Endothelial cell of umbilical vein (primary cell): ENCODE measurements around the gene PLAAT1. TPM values are rescaled to one million over a fixed set of nuclear protein-coding genes. Genes with fewer than 3 reads are reported as not detected.

Experiments used
- BruUV-seq: library from RNA; stranded (reverse); fragments of 400-500 nt; replicated peaks from 2 replicates; lab custom pipeline; 2021; lab: Mats Ljungman, UMichigan
- CTCF ChIA-PET: fragments of 300-600, 350-600 bp; sonication (Branson Sonifier 250); formaldehyde crosslinking; loops from one replicate; lab custom pipeline; 2021; ENCODE audit warnings: antibody characterized with exemption, inconsistent platforms; lab: Charles Lee
- POLR2A ChIA-PET: fragments of 300-600, 350-600 bp; sonication (Branson Sonifier 250); formaldehyde crosslinking; loops from one replicate; lab custom pipeline; 2021; ENCODE audit warnings: antibody characterized with exemption, inconsistent platforms; lab: Charles Lee
- DNase-seq: peaks from one replicate; pipeline ENCODE4 v3.0.0-alpha.2; 2011; ENCODE audit warnings: low read depth, low spot score
- FAIRE-seq: peaks from 2 replicates; lab custom pipeline; 2011; peaks lifted over from hg19 to GRCh38; lab: Jason Lieb, UNC
- H2AFZ ChIP-seq: 2 replicates; pipeline ENCODE4 v1.6.0; 2012; ENCODE audit warnings: low read depth, low read length, control low read depth, inconsistent platforms
- H3K27ac ChIP-seq: 2 replicates; pipeline ENCODE4 v1.5.1; 2011; ENCODE audit warnings: low read depth, mild to moderate bottlenecking, control low read depth, low read length, moderate library complexity; ENCODE audit not compliant: insufficient read depth
- H3K27me3 ChIP-seq, 2 experiments: 2 replicates each; pipeline versions ENCODE4 v1.6.0 to v1.6.1; 2011; ENCODE audit warnings: low read length in 2 of 2, mixed read lengths in 1 of 2; ENCODE audit not compliant: control insufficient read depth in 2 of 2, insufficient read depth in 2 of 2
- H3K36me3 ChIP-seq, 2 experiments: 2 replicates in 1 of 2; 3 replicates in 1 of 2; pipeline ENCODE4 v1.5.1; 2011; ENCODE audit warnings: low read length in 2 of 2, mild to moderate bottlenecking in 1 of 2, moderate library complexity in 1 of 2; ENCODE audit not compliant: control insufficient read depth in 2 of 2, insufficient read depth in 2 of 2; ENCODE audit errors: extremely low read depth in 1 of 2
- H3K4me1 ChIP-seq: 3 replicates; pipeline ENCODE4 v1.5.1; 2011; ENCODE audit warnings: mild to moderate bottlenecking, low read length; ENCODE audit not compliant: control insufficient read depth, insufficient read depth; ENCODE audit errors: extremely low read depth
- H3K4me2 ChIP-seq: 2 replicates; pipeline ENCODE4 v1.6.1; 2011; ENCODE audit warnings: low read length, control low read depth, mixed read lengths; ENCODE audit not compliant: insufficient read depth
- H3K4me3 ChIP-seq, 3 experiments: fragments of 200-600 bp in 1 of 3; sonication (generic), shearing (Covaris generic) in 1 of 3; replicated peaks in 1 of 3; 2 replicates each; pipeline ENCODE4 v1.5.1; 2011 to 2016; ENCODE audit warnings: control low read depth in 3 of 3, low read length in 3 of 3, mild to moderate bottlenecking in 2 of 3, inconsistent platforms in 1 of 3, low read depth in 1 of 3, moderate library complexity in 1 of 3; ENCODE audit not compliant: insufficient read depth in 1 of 3
- H3K79me2 ChIP-seq: 2 replicates; pipeline ENCODE4 v1.6.0; 2012; ENCODE audit warnings: low read length, inconsistent platforms; ENCODE audit not compliant: control insufficient read depth, insufficient read depth
- H3K9ac ChIP-seq: replicated peaks from 2 replicates; pipeline ENCODE3; 2011; ENCODE audit warnings: low read length, control low read depth; ENCODE audit not compliant: insufficient read depth; ENCODE audit errors: extremely low read depth
- H3K9me1 ChIP-seq: replicated peaks from 3 replicates; pipeline ENCODE4 v1.6.0; 2011; ENCODE audit warnings: mild to moderate bottlenecking, low read length; ENCODE audit not compliant: control insufficient read depth, insufficient read depth; ENCODE audit errors: extremely low read depth
- H3K9me3 ChIP-seq: replicated peaks from 2 replicates; pipeline ENCODE4 v1.5.1; 2012; ENCODE audit warnings: low read length, inconsistent platforms; ENCODE audit not compliant: control insufficient read depth, insufficient read depth
- H4K20me1 ChIP-seq: replicated peaks from 2 replicates; pipeline ENCODE3; 2011; ENCODE audit warnings: mild to moderate bottlenecking, low read length; ENCODE audit not compliant: control insufficient read depth, insufficient read depth; ENCODE audit errors: extremely low read depth
- CTCF ChIP-seq, 2 donors: IDR thresholded peaks; 1 replicate in 1 of 2; 2 replicates in 1 of 2; pipeline ENCODE4 v1.5.1; 2011; ENCODE audit warnings: low read length in 2 of 2, mild to moderate bottlenecking in 2 of 2, moderate library complexity in 2 of 2, control low read depth in 1 of 2, inconsistent platforms in 1 of 2, low read depth in 1 of 2; ENCODE audit not compliant: insufficient read depth in 1 of 2; ENCODE audit errors: extremely low read depth in 1 of 2
- EZH2 ChIP-seq: IDR thresholded peaks from 2 replicates; pipeline ENCODE4 v1.6.1; 2012; ENCODE audit warnings: borderline replicate concordance, low read depth, mild to moderate bottlenecking, moderate library complexity, low read length, inconsistent platforms; ENCODE audit not compliant: severe bottlenecking
- FOS ChIP-seq: IDR thresholded peaks from 2 replicates; pipeline ENCODE4 v1.6.1; 2011; ENCODE audit warnings: mild to moderate bottlenecking, low read length, moderate library complexity, borderline replicate concordance; ENCODE audit not compliant: insufficient read depth
- GATA2 ChIP-seq: IDR thresholded peaks from 2 replicates; pipeline ENCODE4 v1.7.0; 2011; ENCODE audit warnings: low read depth, mild to moderate bottlenecking, moderate library complexity, mixed read lengths, low read length; ENCODE audit not compliant: insufficient read length, insufficient read depth
- JUN ChIP-seq: IDR thresholded peaks from 2 replicates; pipeline ENCODE4 v1.6.1; 2011; ENCODE audit warnings: borderline replicate concordance, low read depth; ENCODE audit not compliant: insufficient read length, insufficient read depth
- MAX ChIP-seq: IDR thresholded peaks from 2 replicates; pipeline ENCODE4 v1.6.1; 2011; ENCODE audit not compliant: insufficient read depth, insufficient read length
- MYC ChIP-seq: IDR thresholded peaks from one replicate; pipeline ENCODE4 v1.6.1; 2011; ENCODE audit warnings: mild to moderate bottlenecking, low read depth, low read length
- POLR2A ChIP-seq: IDR thresholded peaks from 2 replicates; pipeline ENCODE4 v1.6.1; 2012; ENCODE audit warnings: low read depth, mild to moderate bottlenecking, control low read depth, low read length
- POLR2AphosphoS5 ChIP-seq: IDR thresholded peaks from 2 replicates; pipeline ENCODE4 v1.6.1; 2012; ENCODE audit warnings: low read depth, mild to moderate bottlenecking, control low read depth, low read length, moderate library complexity; ENCODE audit not compliant: insufficient read depth
- dilution Hi-C: fragments of 300-500 bp; cut with MboI; formaldehyde crosslinking; loops from one replicate; pipeline ENCODE4 v1.15.0; 2019; ENCODE audit warnings: low sequenced_read_pairs; ENCODE audit not compliant: extremely low pct_ligation_motif_present
- intact Hi-C: fragments of 100-400 bp; cut with micrococcal nuclease; formaldehyde crosslinking; loops from one replicate; pipeline ENCODE4 v1.10.0; 2022
- polyA plus RNA-seq, 4 experiments: library from polyadenylated mRNA; depleted of rRNA in 3 of 4; stranded (reverse) in 3 of 4; unstranded in 1 of 4; fragments of >200 nt; gene quantifications; 2 replicates each; pipeline versions ENCODE4 v1.2.1 to v1.2.3, GENCODE V29; 2011 to 2012; ENCODE audit warnings: missing spikeins in 1 of 4
- total RNA-seq: library from RNA; stranded (reverse); gene quantifications from 2 replicates; pipeline ENCODE4 v1.2.3, GENCODE V29; 2021

PLAAT1 gene
- total and polyA plus RNA-seq, 2 donors (not counting 3 experiments of a cell fraction or from before 2014, with no cell fraction given) = 0.58 to 0.75 TPM

DNA sequence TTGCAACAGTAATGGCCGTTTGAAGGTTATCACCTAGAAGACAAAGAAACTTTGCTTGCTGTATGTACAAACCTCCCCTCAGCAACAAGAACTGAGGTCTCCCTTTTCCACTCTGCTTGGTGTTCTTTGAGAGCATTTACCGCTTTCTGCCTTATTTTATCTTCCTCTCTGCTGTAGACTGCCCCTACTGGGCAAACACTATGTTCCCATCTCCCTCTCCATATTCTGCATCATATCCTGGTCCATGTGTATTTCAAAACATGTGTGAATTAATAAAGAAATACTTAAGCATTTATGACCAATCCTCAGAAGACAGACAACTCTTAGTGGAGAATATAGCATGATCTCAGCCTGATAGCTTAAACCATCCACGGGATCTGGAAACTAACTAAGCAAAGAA, 73.1 kb downstream of the PLAAT1 start:
- no peaks in the 10 kb centered on the region for H3K9me3 ChIP-seq
- no peak for DNase-seq
- POLR2A ChIA-PET = no interaction called here
- no peak overlapping the region for H3K27ac ChIP-seq
- no peak overlapping the region for H3K4me3 ChIP-seq
- no peak for FAIRE-seq
- no peaks in the 10 kb centered on the region for H3K9me1 ChIP-seq
- dilution Hi-C loops (no loop called here), intact Hi-C loops (no loop called here)
- no peaks in the 10 kb centered on the region for H3K36me3 ChIP-seq
- no TSS peak for BruUV-seq
- H4K20me1 ChIP-seq = no peaks in the 10 kb centered on the region
- no peaks in the 10 kb centered on the region for H3K4me1 ChIP-seq
- no peak overlapping the region for H3K4me2 ChIP-seq
- TF ChIP-seq MAX = no peak
- no peak for TF ChIP-seq POLR2A
- no peak for TF ChIP-seq GATA2
- H3K27me3 ChIP-seq = no peaks in the 10 kb centered on the region
- H2AFZ ChIP-seq = no peak overlapping the region
- H3K79me2 ChIP-seq = no peaks in the 10 kb centered on the region
- H3K9ac ChIP-seq = no peak overlapping the region
- CTCF ChIA-PET = no interaction called here

- DNase-seq (no peak), FAIRE-seq (no peak)
- CTCF ChIA-PET = interaction anchor here (1.7 kb wide), 1 partner anchor 9 kb away, joined by 4 read pairs; no protein-coding TSS in a partner anchor
- no peak overlapping the region for H2AFZ ChIP-seq
- TF ChIP-seq POLR2A (no peak), MAX (no peak), EZH2 (no peak), JUN (no peak), FOS (no peak), CTCF (IDR thresholded peaks at IDR 0.05; ENCODE audit: extremely low read depth in 1 of 2, insufficient read depth in 1 of 2, low read depth in 1 of 2, low read length in 2 of 2) (no peak), GATA2 (no peak), POLR2AphosphoS5 (no peak), MYC (no peak)
- no peaks in the 10 kb centered on the region for H3K79me2 ChIP-seq
- no peaks in the 10 kb centered on the region for H3K9me3 ChIP-seq
- no peaks in the 10 kb centered on the region for H3K4me1 ChIP-seq
- no peak overlapping the region for H3K4me2 ChIP-seq
- H3K4me3 ChIP-seq = no peak overlapping the region
- no peaks in the 10 kb centered on the region for H4K20me1 ChIP-seq
- BruUV-seq = no TSS peak
- H3K9ac ChIP-seq = no peak overlapping the region
- no peaks in the 10 kb centered on the region for H3K36me3 ChIP-seq
- no peaks in the 10 kb centered on the region for H3K9me1 ChIP-seq
- dilution Hi-C loops (no loop called here), intact Hi-C loops (no loop called here)
- no peaks in the 10 kb centered on the region for H3K27me3 ChIP-seq
- POLR2A ChIA-PET = no interaction called here
- no peak overlapping the region for H3K27ac ChIP-seq
Measured at GRCh38 chr3:193317682-193318300, 76.8 kb downstream of the PLAAT1 start.
